ENCODE measurements around the gene PCIF1. TPM values are rescaled to one million over a fixed set of nuclear protein-coding genes. Genes with fewer than 3 reads are reported as not detected.

Gene PCIF1
- total and polyA plus RNA-seq, 2 donors (not counting 3 experiments of a cell fraction or from before 2014, with no cell fraction given), result 26.4 to 27.2 TPM

DNA sequence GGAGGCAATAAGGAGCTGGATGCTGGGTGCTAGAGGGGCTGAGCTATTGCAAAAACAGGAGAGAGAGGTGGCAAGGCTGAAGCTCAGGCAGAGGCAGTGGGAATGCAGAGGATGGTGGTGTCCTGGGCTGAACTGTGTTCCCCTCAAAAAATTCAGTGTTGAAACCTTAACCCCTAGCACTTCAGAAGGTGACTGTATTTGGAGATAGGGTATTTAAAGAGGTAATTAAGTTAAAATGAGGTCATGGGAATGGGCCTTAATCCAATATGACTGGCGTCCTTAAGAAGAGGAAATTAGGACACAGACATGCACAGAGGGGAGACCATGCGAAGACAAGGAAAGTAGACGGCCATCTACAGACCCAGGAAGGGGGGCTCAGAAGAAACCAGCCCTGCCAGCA lies 62.7 kb downstream of the PCIF1 start:
- POLR2A ChIA-PET, result no interaction called here
- TF ChIP-seq JUN (IDR thresholded peaks at IDR 0.05; ENCODE audit: borderline replicate concordance, insufficient read depth, insufficient read length, low read depth) (no peak), EZH2 (IDR thresholded peaks at IDR 0.05; ENCODE audit: borderline replicate concordance, low read depth, low read length, severe bottlenecking) (no peak), MYC (IDR thresholded peaks at IDR 0.05; ENCODE audit: low read depth, low read length) (no peak), FOS (IDR thresholded peaks at IDR 0.05; ENCODE audit: borderline replicate concordance, insufficient read depth, low read length) (no peak), POLR2AphosphoS5 (IDR thresholded peaks at IDR 0.05; ENCODE audit: insufficient read depth, low read depth, low read length) (no peak), GATA2 (IDR thresholded peaks at IDR 0.05; ENCODE audit: insufficient read depth, insufficient read length, low read depth, low read length) (no peak), POLR2A (IDR thresholded peaks at IDR 0.05; ENCODE audit: low read depth, low read length) (no peak)
- TF ChIP-seq, protein P1, sequence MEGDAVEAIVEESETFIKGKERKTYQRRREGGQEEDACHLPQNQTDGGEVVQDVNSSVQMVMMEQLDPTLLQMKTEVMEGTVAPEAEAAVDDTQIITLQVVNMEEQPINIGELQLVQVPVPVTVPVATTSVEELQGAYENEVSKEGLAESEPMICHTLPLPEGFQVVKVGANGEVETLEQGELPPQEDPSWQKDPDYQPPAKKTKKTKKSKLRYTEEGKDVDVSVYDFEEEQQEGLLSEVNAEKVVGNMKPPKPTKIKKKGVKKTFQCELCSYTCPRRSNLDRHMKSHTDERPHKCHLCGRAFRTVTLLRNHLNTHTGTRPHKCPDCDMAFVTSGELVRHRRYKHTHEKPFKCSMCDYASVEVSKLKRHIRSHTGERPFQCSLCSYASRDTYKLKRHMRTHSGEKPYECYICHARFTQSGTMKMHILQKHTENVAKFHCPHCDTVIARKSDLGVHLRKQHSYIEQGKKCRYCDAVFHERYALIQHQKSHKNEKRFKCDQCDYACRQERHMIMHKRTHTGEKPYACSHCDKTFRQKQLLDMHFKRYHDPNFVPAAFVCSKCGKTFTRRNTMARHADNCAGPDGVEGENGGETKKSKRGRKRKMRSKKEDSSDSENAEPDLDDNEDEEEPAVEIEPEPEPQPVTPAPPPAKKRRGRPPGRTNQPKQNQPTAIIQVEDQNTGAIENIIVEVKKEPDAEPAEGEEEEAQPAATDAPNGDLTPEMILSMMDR (IDR thresholded peaks at IDR 0.05; ENCODE audit: extremely low read depth in 1 of 2, insufficient read depth in 1 of 2, low read depth in 1 of 2, low read length in 2 of 2), result no peak
- TF ChIP-seq, protein P2, sequence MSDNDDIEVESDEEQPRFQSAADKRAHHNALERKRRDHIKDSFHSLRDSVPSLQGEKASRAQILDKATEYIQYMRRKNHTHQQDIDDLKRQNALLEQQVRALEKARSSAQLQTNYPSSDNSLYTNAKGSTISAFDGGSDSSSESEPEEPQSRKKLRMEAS (IDR thresholded peaks at IDR 0.05; ENCODE audit: insufficient read depth, insufficient read length), result no peak
- Histone ChIP-seq H3K27me3 (ENCODE audit: control insufficient read depth in 2 of 2, insufficient read depth in 2 of 2, low read length in 2 of 2) (peaks cover 12 to 19% of the 10 kb centered on the region in 2 experiments), H3K4me1 (ENCODE audit: control insufficient read depth, extremely low read depth, insufficient read depth, low read length) (no peaks in the 10 kb centered on the region), H3K4me3 (replicated peaks in 1 of 3; ENCODE audit: insufficient read depth in 1 of 3, low read depth in 1 of 3, low read length in 3 of 3) (no peak overlapping the region), H3K27ac (ENCODE audit: insufficient read depth, low read depth, low read length) (no peak overlapping the region), H3K79me2 (ENCODE audit: control insufficient read depth, insufficient read depth, low read length) (no peaks in the 10 kb centered on the region), H2AFZ (ENCODE audit: low read depth, low read length) (no peak overlapping the region), H3K4me2 (ENCODE audit: insufficient read depth, low read length) (no peak overlapping the region), H3K9ac (replicated peaks; ENCODE audit: extremely low read depth, insufficient read depth, low read length) (no peak overlapping the region), H4K20me1 (replicated peaks; ENCODE audit: control insufficient read depth, extremely low read depth, insufficient read depth, low read length) (no peaks in the 10 kb centered on the region), H3K36me3 (ENCODE audit: control insufficient read depth in 2 of 2, extremely low read depth in 1 of 2, insufficient read depth in 2 of 2, low read length in 2 of 2) (no peaks in the 10 kb centered on the region), H3K9me3 (replicated peaks; ENCODE audit: control insufficient read depth, insufficient read depth, low read length) (no peaks in the 10 kb centered on the region), H3K9me1 (replicated peaks; ENCODE audit: control insufficient read depth, extremely low read depth, insufficient read depth, low read length) (no peaks in the 10 kb centered on the region)
- BruUV-seq (replicated peaks), result no TSS peak
- dilution Hi-C loops (cut with MboI; ENCODE audit: extremely low pct_ligation_motif_present, low sequenced_read_pairs) (no loop called here), intact Hi-C loops (cut with micrococcal nuclease) (no loop called here)
- FAIRE-seq, result no peak
- no peak for DNase-seq (ENCODE audit: low read depth, low spot score)
- CTCF ChIA-PET, result interaction anchor here (1.2 kb wide), 1 partner anchor 10 kb away, joined by 7 read pairs; no protein-coding TSS in a partner anchor

Other genes starting within 250 kb of the PCIF1 start
- not detected in 2 replicates for gene WFDC13, start 232.6 kb upstream of the PCIF1 start, total RNA-seq
- gene WFDC13, start 232.6 kb upstream of the PCIF1 start, polyA plus RNA-seq, result not detected in 2 replicates
- gene WFDC10B, start 229.7 kb upstream of the PCIF1 start, total RNA-seq, result not detected in 2 replicates
- not detected in 2 replicates for gene WFDC10B, start 229.7 kb upstream of the PCIF1 start, polyA plus RNA-seq
- gene SPINT4, start 212.3 kb upstream of the PCIF1 start, total RNA-seq, result not detected in 2 replicates
- gene SPINT4, start 212.3 kb upstream of the PCIF1 start, polyA plus RNA-seq, result not detected in 2 replicates
- gene WFDC3, start 142.8 kb upstream of the PCIF1 start, total RNA-seq, result not detected in 2 replicates
- gene WFDC3, start 142.8 kb upstream of the PCIF1 start, polyA plus RNA-seq, result 0.39 TPM in 1 of 2 replicates, not detected in the other
- gene DNTTIP1, start 142.7 kb upstream of the PCIF1 start, total RNA-seq, result 31.9 and 33.7 TPM in 2 replicates
- 38.4 and 40.5 TPM in 2 replicates for gene DNTTIP1, start 142.7 kb upstream of the PCIF1 start, polyA plus RNA-seq
- gene UBE2C, start 122.0 kb upstream of the PCIF1 start, total RNA-seq, result 108 and 129 TPM in 2 replicates
- gene UBE2C, start 122.0 kb upstream of the PCIF1 start, polyA plus RNA-seq, result 130 and 135 TPM in 2 replicates
- not detected in 2 replicates for gene TNNC2, start 107.4 kb upstream of the PCIF1 start, total RNA-seq
- gene TNNC2, start 107.4 kb upstream of the PCIF1 start, polyA plus RNA-seq, result 0.19 and 0.26 TPM in 2 replicates
- gene SNX21, start 100.9 kb upstream of the PCIF1 start, total RNA-seq, result 11.9 and 14.9 TPM in 2 replicates
- 11.6 and 14.8 TPM in 2 replicates for gene SNX21, start 100.9 kb upstream of the PCIF1 start, polyA plus RNA-seq
- 15.5 and 15.8 TPM in 2 replicates for gene ACOT8, start 77.3 kb upstream of the PCIF1 start, total RNA-seq
- gene ACOT8, start 77.3 kb upstream of the PCIF1 start, polyA plus RNA-seq, result 50.9 and 58.8 TPM in 2 replicates
- 4.2 and 4.4 TPM in 2 replicates for gene ZSWIM3, start 77.1 kb upstream of the PCIF1 start, total RNA-seq
- 3.8 and 4.5 TPM in 2 replicates for gene ZSWIM3, start 77.1 kb upstream of the PCIF1 start, polyA plus RNA-seq
- gene ZSWIM1, start 53.5 kb upstream of the PCIF1 start, total RNA-seq, result 10.0 and 11.3 TPM in 2 replicates
- 8.5 and 9.4 TPM in 2 replicates for gene ZSWIM1, start 53.5 kb upstream of the PCIF1 start, polyA plus RNA-seq
- gene SPATA25, start 47.1 kb upstream of the PCIF1 start, total RNA-seq, result 1.3 TPM in 1 of 2 replicates, not detected in the other
- 0.69 and 1.0 TPM in 2 replicates for gene SPATA25, start 47.1 kb upstream of the PCIF1 start, polyA plus RNA-seq
- gene NEURL2, start 43.5 kb upstream of the PCIF1 start, total RNA-seq, result 5.4 and 6.5 TPM in 2 replicates
- 2.8 and 4.5 TPM in 2 replicates for gene NEURL2, start 43.5 kb upstream of the PCIF1 start, polyA plus RNA-seq
- 156 and 169 TPM in 2 replicates for gene CTSA, start 43.3 kb upstream of the PCIF1 start, total RNA-seq
- 409 and 427 TPM in 2 replicates for gene CTSA, start 43.3 kb upstream of the PCIF1 start, polyA plus RNA-seq
- 61.9 and 62.1 TPM in 2 replicates for gene PLTP, start 22.5 kb upstream of the PCIF1 start, total RNA-seq
- 118 TPM in 2 replicates for gene PLTP, start 22.5 kb upstream of the PCIF1 start, polyA plus RNA-seq
- 22.8 and 23.9 TPM in 2 replicates for gene ZNF335, start 37.5 kb downstream of the PCIF1 start, total RNA-seq
- 17.3 and 20.4 TPM in 2 replicates for gene ZNF335, start 37.5 kb downstream of the PCIF1 start, polyA plus RNA-seq
- not detected in 2 replicates for gene MMP9, start 74.2 kb downstream of the PCIF1 start, total RNA-seq
- gene MMP9, start 74.2 kb downstream of the PCIF1 start, polyA plus RNA-seq, result not detected in 2 replicates
- 1.6 and 1.8 TPM in 2 replicates for gene SLC12A5, start 94.5 kb downstream of the PCIF1 start, total RNA-seq
- 1.8 and 2.3 TPM in 2 replicates for gene SLC12A5, start 94.5 kb downstream of the PCIF1 start, polyA plus RNA-seq
- gene NCOA5, start 155.3 kb downstream of the PCIF1 start, total RNA-seq, result 34.2 and 39.5 TPM in 2 replicates
- gene NCOA5, start 155.3 kb downstream of the PCIF1 start, polyA plus RNA-seq, result 30.3 and 32.0 TPM in 2 replicates
- gene CD40, start 183.6 kb downstream of the PCIF1 start, total RNA-seq, result 33.1 and 36.6 TPM in 2 replicates
- 38.3 and 43.9 TPM in 2 replicates for gene CD40, start 183.6 kb downstream of the PCIF1 start, polyA plus RNA-seq